ENCODE results near the gene KSR1.

KSR1 gene

DNA sequence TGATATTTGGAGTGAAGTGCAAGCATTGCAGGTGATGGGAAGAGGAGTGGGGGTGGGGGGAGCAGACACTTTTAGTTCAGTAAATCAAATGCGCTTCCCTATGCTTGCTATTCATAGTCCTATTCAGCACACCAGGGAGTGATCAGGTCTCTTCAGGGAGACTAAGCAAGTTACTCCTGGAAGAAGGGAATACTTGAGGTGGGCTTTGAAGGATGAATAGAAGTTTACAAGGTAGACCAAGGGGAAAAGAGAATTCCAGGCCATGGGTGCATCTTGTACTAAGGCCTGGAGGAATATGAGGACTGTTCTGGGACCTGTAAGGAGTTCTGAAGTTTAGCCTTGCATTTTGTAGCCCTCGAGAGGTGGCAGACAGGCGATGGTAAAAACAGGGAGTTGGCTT, 134.6 kb downstream of the KSR1 start:
- DNase-seq (ENCODE audit: low read depth), result no peak

DNA sequence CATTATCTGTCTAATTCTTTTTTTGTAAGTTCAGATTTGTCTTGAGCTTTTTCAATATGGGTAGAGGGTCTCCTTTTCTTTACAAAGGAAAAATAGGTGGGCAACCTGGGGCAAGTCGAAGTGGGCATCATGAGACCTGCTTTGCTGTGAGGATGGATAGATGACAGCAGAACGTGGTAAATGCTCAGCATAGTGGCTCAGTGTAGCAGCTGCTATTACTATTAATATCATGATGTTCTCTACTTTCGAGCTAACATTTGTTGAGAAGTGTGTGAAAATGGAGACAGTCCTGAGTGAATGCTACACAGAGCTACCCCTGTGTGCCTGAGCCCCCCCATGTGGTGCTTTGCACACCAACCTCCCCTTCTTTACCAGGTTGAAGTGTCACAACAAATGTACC, 135.7 kb downstream of the KSR1 start:
- DNase-seq (ENCODE audit: low read depth), result no peak

DNA sequence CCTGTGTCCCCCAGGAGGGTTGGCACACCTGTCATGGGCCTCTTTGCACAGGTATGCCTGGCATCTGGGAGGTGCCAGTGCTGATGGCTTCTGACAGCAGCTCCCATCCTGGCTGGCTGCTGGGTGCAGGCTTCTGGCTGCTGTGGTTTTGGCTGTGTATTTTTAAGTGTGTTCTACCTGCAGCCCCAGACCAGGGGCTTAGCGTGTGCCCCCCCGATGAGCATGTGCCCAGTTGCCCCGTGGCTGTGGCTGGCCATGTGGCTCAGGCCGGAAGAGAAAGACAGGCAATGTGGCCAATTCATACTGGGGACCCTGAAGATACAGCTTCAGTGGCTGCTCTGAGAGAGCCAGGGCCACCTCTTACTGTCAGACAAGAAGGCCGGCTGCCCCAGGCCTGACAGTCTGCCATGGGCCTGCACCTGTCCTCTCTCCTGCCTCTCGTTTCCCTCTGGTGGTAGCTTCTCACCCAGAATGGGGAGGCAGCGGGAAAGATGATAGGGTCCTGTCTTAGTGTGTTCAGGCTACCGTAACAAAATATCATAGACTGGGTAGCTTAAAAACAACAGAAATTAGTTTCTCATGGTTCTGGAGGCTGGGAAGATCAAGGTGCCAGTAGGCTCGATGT, 137.1 kb downstream of the KSR1 start:
- no peak for DNase-seq (ENCODE audit: low read depth)

- DNase-seq (ENCODE audit: low read depth), result no peak
Measured at GRCh38 chr17:27593857-27594255, 137.6 kb downstream of the KSR1 start.

- no peak for DNase-seq (ENCODE audit: low read depth)
Measured at GRCh38 chr17:27595208-27595607, 139.0 kb downstream of the KSR1 start.

GRCh38 chr17:27596096-27596495, 139.8 kb downstream of the KSR1 start:
- DNase-seq (ENCODE audit: low read depth), result no peak

GRCh38 chr17:27596566-27597187, 140.4 kb downstream of the KSR1 start:
- no peak for DNase-seq (ENCODE audit: low read depth)

DNA sequence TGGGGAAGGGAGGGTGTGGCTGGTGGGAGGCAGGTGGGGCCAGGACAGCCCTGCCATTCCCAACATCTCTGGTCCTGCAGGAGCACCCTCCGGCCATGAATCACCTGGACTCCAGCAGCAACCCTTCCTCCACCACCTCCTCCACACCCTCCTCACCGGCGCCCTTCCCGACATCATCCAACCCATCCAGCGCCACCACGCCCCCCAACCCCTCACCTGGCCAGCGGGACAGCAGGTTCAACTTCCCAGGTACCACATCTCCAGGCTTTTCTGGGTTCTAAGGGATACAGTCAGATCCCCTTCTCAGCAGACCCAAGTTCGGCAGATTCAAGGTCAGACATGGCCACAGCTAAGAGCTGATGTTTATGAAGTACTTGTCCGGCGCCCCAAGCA, 140.9 kb downstream of the KSR1 start:
- DNase-seq (ENCODE audit: low read depth), result no peak

- DNase-seq (ENCODE audit: low read depth), result no peak
Measured at GRCh38 chr17:27597783-27598320, 141.6 kb downstream of the KSR1 start.

DNA sequence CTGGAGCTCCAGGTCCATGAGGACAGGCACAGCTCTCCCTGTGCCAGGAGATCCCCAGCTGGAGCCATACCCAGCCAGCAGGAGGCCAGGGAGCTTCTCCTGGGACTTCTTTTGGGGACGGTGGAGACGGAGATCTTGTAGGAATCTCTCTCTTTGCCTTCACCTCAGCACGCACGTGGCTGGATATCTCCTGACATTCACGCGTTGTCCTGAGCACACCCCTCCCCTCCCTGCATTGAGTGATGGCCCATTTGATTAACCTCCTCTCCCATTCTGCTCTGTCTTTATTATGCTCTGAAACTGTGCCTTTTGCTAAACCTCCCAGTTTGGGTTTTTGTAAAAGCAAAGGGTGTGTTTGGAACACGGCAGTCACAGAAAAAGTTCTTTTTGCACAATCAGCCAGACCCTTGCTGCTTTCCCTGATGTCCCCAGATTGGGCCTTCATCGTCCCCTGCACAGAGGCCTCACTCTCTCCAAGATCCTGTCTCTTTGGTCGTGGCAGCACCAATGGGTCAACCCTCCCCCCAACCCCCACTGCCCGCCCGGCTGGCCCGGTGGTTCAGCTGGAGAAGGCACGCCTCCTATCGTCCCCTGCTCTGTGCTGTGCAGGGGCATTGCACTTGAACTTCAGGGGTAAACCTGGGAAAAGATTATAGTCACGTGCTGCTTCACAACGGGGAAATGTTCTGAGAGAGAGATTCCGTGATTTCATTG, 142.2 kb downstream of the KSR1 start:
- no peak for DNase-seq (ENCODE audit: low read depth)

- no peak for DNase-seq (ENCODE audit: low read depth)
Measured at GRCh38 chr17:27600471-27600870, 144.2 kb downstream of the KSR1 start.

- DNase-seq (ENCODE audit: low read depth), result peak; percentile 76
Measured at GRCh38 chr17:27601069-27601974, 145.1 kb downstream of the KSR1 start.

- DNase-seq (ENCODE audit: low read depth), result no peak
Measured at GRCh38 chr17:27601975-27602302, 145.7 kb downstream of the KSR1 start.

DNA sequence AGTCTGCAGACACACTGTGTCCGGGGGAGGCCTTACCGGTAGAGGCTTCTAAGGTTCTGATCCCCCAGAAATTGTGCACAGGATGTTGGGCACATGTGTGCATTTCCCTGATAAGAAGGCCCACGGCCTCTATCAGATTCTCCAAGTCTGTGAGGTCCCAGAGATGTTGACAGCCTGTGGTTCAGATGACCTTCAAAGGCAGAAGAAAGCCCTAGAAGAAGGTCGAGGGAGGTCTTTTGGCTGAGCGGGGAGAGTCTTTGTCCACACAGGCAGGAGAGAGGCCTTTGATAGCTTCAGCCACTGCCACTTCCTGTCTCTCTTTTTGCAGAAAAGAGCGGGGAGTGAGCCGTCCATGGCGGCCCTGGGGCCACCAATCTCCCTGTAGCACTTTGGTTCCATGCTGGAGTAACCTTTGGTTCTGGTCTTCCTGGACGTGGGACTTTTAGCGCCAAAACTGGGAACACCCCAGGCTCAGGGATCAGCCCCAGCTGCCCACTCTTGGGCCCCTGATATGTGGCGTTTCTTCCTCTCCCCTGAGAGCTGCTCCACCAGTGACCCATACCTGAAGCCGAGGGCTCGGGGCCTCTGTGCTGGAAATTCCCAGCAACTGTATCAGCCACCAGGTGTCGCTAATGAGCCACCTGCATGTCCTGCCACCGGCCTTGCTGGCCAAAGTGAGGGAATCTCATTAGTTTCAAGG, 146.6 kb downstream of the KSR1 start:
- peak; percentile 73 for DNase-seq (ENCODE audit: low read depth)

- no peak for DNase-seq (ENCODE audit: low read depth)
Measured at GRCh38 chr17:27603421-27603770, 147.1 kb downstream of the KSR1 start.

- DNase-seq (ENCODE audit: low read depth), result no peak
Measured at GRCh38 chr17:27603880-27604794, 147.9 kb downstream of the KSR1 start.

DNA sequence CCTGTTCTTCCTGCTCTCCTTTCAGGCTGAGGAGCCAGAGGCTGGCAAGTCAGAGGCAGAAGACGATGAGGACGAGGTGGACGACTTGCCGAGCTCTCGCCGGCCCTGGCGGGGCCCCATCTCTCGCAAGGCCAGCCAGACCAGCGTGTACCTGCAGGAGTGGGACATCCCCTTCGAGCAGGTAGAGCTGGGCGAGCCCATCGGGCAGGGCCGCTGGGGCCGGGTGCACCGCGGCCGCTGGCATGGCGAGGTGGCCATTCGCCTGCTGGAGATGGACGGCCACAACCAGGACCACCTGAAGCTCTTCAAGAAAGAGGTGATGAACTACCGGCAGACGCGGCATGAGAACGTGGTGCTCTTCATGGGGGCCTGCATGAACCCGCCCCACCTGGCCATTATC, 149.2 kb downstream of the KSR1 start:
- DNase-seq (ENCODE audit: low read depth), result no peak

DNA sequence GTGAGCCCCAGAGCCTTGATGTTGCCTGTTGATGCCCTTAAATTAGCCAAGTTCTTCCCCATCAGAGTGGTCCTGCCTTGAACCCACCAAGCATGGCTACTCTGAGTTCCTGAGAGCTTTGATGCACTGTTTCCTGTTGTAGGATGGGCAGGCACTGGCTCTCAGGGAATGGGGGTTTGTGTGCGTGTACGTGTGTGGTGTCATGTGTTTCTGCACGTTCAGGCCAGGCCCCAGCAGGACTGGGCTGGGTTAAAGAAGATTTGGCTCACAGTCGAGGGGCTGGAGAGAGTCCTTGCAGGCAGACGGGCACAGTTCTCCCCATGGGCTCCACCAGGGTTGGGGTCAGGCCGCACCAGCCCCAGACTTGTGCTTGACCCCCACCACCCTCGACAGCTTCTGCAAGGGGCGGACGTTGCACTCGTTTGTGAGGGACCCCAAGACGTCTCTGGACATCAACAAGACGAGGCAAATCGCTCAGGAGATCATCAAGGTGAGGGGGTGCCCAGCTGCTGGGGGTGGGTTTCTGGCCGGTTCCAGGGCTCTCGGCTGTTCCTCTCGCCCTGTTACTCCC, 151.4 kb downstream of the KSR1 start:
- no peak for DNase-seq (ENCODE audit: low read depth)

- DNase-seq (ENCODE audit: low read depth), result peak; percentile 40
Measured at GRCh38 chr17:27608328-27609230, 152.3 kb downstream of the KSR1 start.
